SW 1271 (cell line): Measurements from ENCODE around the gene U2AF2.

Source experiments
- DNase-seq, 2 experiments: peaks; one replicate each; lab custom pipeline; 2025; lab: John Stamatoyannopoulos, UW

U2AF2 gene

GRCh38 chr19:55690109-55690768, 35.4 kb downstream of the U2AF2 start:
- DNase-seq = no peak

- DNase-seq = no peak
Observed at GRCh38 chr19:55690769-55691545, 36.1 kb downstream of the U2AF2 start.

- no peak for DNase-seq
Observed at GRCh38 chr19:55691561-55692481, 37.0 kb downstream of the U2AF2 start.

- DNase-seq = no peak
Observed at GRCh38 chr19:55692681-55693081, 37.8 kb downstream of the U2AF2 start.

GRCh38 chr19:55693336-55693974, 38.6 kb downstream of the U2AF2 start:
- DNase-seq = no peak

- DNase-seq = no peak
Observed at GRCh38 chr19:55694241-55694655, 39.4 kb downstream of the U2AF2 start.

- DNase-seq = no peak
Observed at GRCh38 chr19:55694656-55695491, 40.0 kb downstream of the U2AF2 start.

- DNase-seq = no peak
Observed at GRCh38 chr19:55695511-55696290, 40.9 kb downstream of the U2AF2 start.

- DNase-seq = no peak
Observed at GRCh38 chr19:55696301-55697068, 41.6 kb downstream of the U2AF2 start.

- no peak for DNase-seq
Observed at GRCh38 chr19:55697069-55697440, 42.2 kb downstream of the U2AF2 start.

GRCh38 chr19:55697698-55698097, 42.9 kb downstream of the U2AF2 start:
- DNase-seq = no peak

GRCh38 chr19:55698256-55698655, 43.4 kb downstream of the U2AF2 start:
- no peak for DNase-seq

- no peak for DNase-seq
Observed at GRCh38 chr19:55699221-55699620, 44.4 kb downstream of the U2AF2 start.

GRCh38 chr19:55700813-55701212, 46.0 kb downstream of the U2AF2 start:
- DNase-seq = no peak

- DNase-seq = no peak
Observed at GRCh38 chr19:55702131-55702627, 47.3 kb downstream of the U2AF2 start.

GRCh38 chr19:55703790-55704215, 49.0 kb downstream of the U2AF2 start:
- no peak for DNase-seq

GRCh38 chr19:55704494-55705245, 49.8 kb downstream of the U2AF2 start:
- no peak for DNase-seq

GRCh38 chr19:55705972-55706371, 51.1 kb downstream of the U2AF2 start:
- DNase-seq = no peak

GRCh38 chr19:55711719-55712118, 56.9 kb downstream of the U2AF2 start:
- DNase-seq = no peak
